GM21619 (cell line): ENCODE data around the gene TET2.

Source experiments
- ATAC-seq: cut with Tn5 transposase; IDR thresholded peaks from one replicate; pipeline ENCODE4 v1.9.1; 2021; ENCODE audit not compliant: unreplicated experiment

TET2 gene

GRCh38 chr4:105140684-105141490, 5.8 kb upstream of the TET2 start:
- ATAC-seq: no peak

GRCh38 chr4:105145156-105145902, 1.3 kb upstream of the TET2 start:
- no peak for ATAC-seq

GRCh38 chr4:105145903-105146275, 787 bp upstream of the TET2 start:
- peak; percentile 19 for ATAC-seq

GRCh38 chr4:105147016-105147552, 408 bp downstream of the TET2 start:
- peak; percentile 1 for ATAC-seq

GRCh38 chr4:105147553-105148161, 981 bp downstream of the TET2 start:
- no peak for ATAC-seq

- no peak for ATAC-seq
Observed at GRCh38 chr4:105148356-105148755, 1.7 kb downstream of the TET2 start.

GRCh38 chr4:105148776-105149175, 2.1 kb downstream of the TET2 start:
- no peak for ATAC-seq

GRCh38 chr4:105149771-105150170, 3.1 kb downstream of the TET2 start:
- ATAC-seq: no peak

GRCh38 chr4:105150503-105150902, 3.8 kb downstream of the TET2 start:
- ATAC-seq: no peak

GRCh38 chr4:105153749-105154148, 7.1 kb downstream of the TET2 start:
- no peak for ATAC-seq

GRCh38 chr4:105154576-105154975, 7.9 kb downstream of the TET2 start:
- no peak for ATAC-seq

GRCh38 chr4:105155426-105155825, 8.8 kb downstream of the TET2 start:
- ATAC-seq: no peak

- no peak for ATAC-seq
Observed at GRCh38 chr4:105158837-105159236, 12.2 kb downstream of the TET2 start.

GRCh38 chr4:105162123-105162796, 15.6 kb downstream of the TET2 start:
- ATAC-seq: no peak

GRCh38 chr4:105164548-105164947, 17.9 kb downstream of the TET2 start:
- no peak for ATAC-seq

- no peak for ATAC-seq
Observed at GRCh38 chr4:105166066-105166465, 19.4 kb downstream of the TET2 start.

- no peak for ATAC-seq
Observed at GRCh38 chr4:105170711-105171110, 24.0 kb downstream of the TET2 start.

- ATAC-seq: no peak
Observed at GRCh38 chr4:105171912-105172311, 25.2 kb downstream of the TET2 start.

GRCh38 chr4:105174098-105174497, 27.4 kb downstream of the TET2 start:
- no peak for ATAC-seq

- no peak for ATAC-seq
Observed at GRCh38 chr4:105179539-105180401, 33.1 kb downstream of the TET2 start.
